Muscle of leg (tissue), 11 donors: Measurements from ENCODE around the gene SMIM44. TPM values are rescaled to one million over a fixed set of nuclear protein-coding genes. Genes with fewer than 3 reads are reported as not detected.

Experiments
- DNase-seq: peaks from one replicate; pipeline ENCODE4 v3.0.0; 2013
- H3K27ac ChIP-seq: one replicate; pipeline ENCODE4 v1.5.1; 2013; ENCODE audit warnings: mild to moderate bottlenecking, low read length, control low read depth
- H3K27me3 ChIP-seq: one replicate; pipeline ENCODE4 v1.6.1; 2013; ENCODE audit warnings: low read length; ENCODE audit not compliant: control insufficient read depth, insufficient read depth
- H3K36me3 ChIP-seq: one replicate; pipeline ENCODE4 v1.6.1; 2013; ENCODE audit warnings: low read length; ENCODE audit not compliant: control insufficient read depth, insufficient read depth
- H3K4me1 ChIP-seq: one replicate; pipeline ENCODE4 v1.6.1; 2013; ENCODE audit warnings: low read length; ENCODE audit not compliant: control insufficient read depth, insufficient read depth
- H3K4me3 ChIP-seq: one replicate; pipeline ENCODE4 v1.5.1; 2013; ENCODE audit warnings: low read length, control low read depth
- H3K9me3 ChIP-seq: replicated peaks from 2 replicates; pipeline ENCODE4 v1.6.1; 2013; ENCODE audit warnings: low read depth, low read length; ENCODE audit not compliant: control insufficient read depth
- WGBS: methylation state at CpG from one replicate; pipeline ENCODE4 v1.1.5; 2013; ENCODE audit warnings: missing lambda C conversion rate; ENCODE audit not compliant: insufficient coverage; 5-methylcytosine and 5-hydroxymethylcytosine counted together
- polyA plus RNA-seq, 8 donors: library from polyadenylated mRNA; unstranded; fragments of 120-200 nt; gene quantifications; one replicate each; pipeline versions ENCODE4 v1.2.1 to v1.2.3, GENCODE V29; 2013; ENCODE audit warnings: inconsistent platforms in 1 of 8, low replicate concordance in 1 of 8; ENCODE audit not compliant: insufficient read length in 8 of 8, insufficient read depth in 1 of 8
- total RNA-seq: library from RNA; stranded (reverse); fragments of 120-200 nt; gene quantifications from one replicate; pipeline ENCODE4 v1.2.4, GENCODE V29; 2013

Gene SMIM44
- total and polyA plus RNA-seq, 9 donors = not detected

- Histone ChIP-seq H3K9me3 (no peaks in the 10 kb centered on the region), H3K4me3 (no peak overlapping the region), H3K36me3 (peaks cover 49% of the 10 kb centered on the region), H3K4me1 (no peaks in the 10 kb centered on the region), H3K27me3 (no peaks in the 10 kb centered on the region), H3K27ac (no peak overlapping the region)
- DNase-seq = no peak
- WGBS = 92% methylated on average over 44 of the region's 55 CpGs
These were observed 8.3 kb upstream of the SMIM44 start for GRCh38 chr19:3491396-3492119.

- no peak overlapping the region for H3K4me3 ChIP-seq
- H3K9me3 ChIP-seq = no peaks in the 10 kb centered on the region
- peaks cover 69% of the 10 kb centered on the region for H3K27me3 ChIP-seq
- WGBS = 53% methylated on average over 42 of the region's 49 CpGs
- DNase-seq = no peak
- no peaks in the 10 kb centered on the region for H3K36me3 ChIP-seq
- no peak overlapping the region for H3K27ac ChIP-seq
- H3K4me1 ChIP-seq = no peaks in the 10 kb centered on the region
These were observed 575 bp downstream of the SMIM44 start for GRCh38 chr19:3482507-3483225.

GRCh38 chr19:3481241-3482090 is 1.8 kb downstream of the SMIM44 start:
- Histone ChIP-seq H3K36me3 (no peaks in the 10 kb centered on the region), H3K9me3 (no peaks in the 10 kb centered on the region), H3K27ac (no peak overlapping the region), H3K4me3 (no peak overlapping the region), H3K4me1 (no peaks in the 10 kb centered on the region), H3K27me3 (peaks cover 70% of the 10 kb centered on the region)
- WGBS = 42% methylated on average over 36 of the region's 38 CpGs
- no peak for DNase-seq

- Histone ChIP-seq H3K27me3 (peaks cover 70% of the 10 kb centered on the region), H3K36me3 (no peaks in the 10 kb centered on the region), H3K9me3 (no peaks in the 10 kb centered on the region), H3K27ac (no peak within 1 kb of the TSS), H3K4me1 (no peaks in the 10 kb centered on the region), H3K4me3 (no peak within 1 kb of the TSS)
- DNase-seq = no peak
- WGBS = 18% methylated on average over 21 of the region's 27 CpGs
These were observed 2.7 kb downstream of the SMIM44 start, which contains the start of gene SMIM24 for GRCh38 chr19:3480383-3481091. Gene SMIM24 (minus strand): TSS chr19:3480525. CDS start chr19:3480463, 62 bp downstream.

GRCh38 chr19:3479834-3480215 is 3.4 kb downstream of the SMIM44 start:
- 36% methylated on average over 7 of the region's 9 CpGs for WGBS
- Histone ChIP-seq H3K9me3 (no peaks in the 10 kb centered on the region), H3K36me3 (no peaks in the 10 kb centered on the region), H3K27me3 (peaks cover 70% of the 10 kb centered on the region), H3K4me1 (no peaks in the 10 kb centered on the region), H3K4me3 (no peak overlapping the region), H3K27ac (no peak overlapping the region)
- DNase-seq = no peak

- WGBS = 28% methylated on average over 6 of the region's 7 CpGs
- no peak for DNase-seq
- H3K4me3 ChIP-seq = no peak overlapping the region
- H3K27me3 ChIP-seq = peaks cover 67% of the 10 kb centered on the region
- no peak overlapping the region for H3K27ac ChIP-seq
- no peaks in the 10 kb centered on the region for H3K4me1 ChIP-seq
- no peaks in the 10 kb centered on the region for H3K36me3 ChIP-seq
- H3K9me3 ChIP-seq = no peaks in the 10 kb centered on the region
These were observed 3.9 kb downstream of the SMIM44 start for GRCh38 chr19:3479177-3479833.

GRCh38 chr19:3478409-3479176 is 4.6 kb downstream of the SMIM44 start:
- no peak for DNase-seq
- Histone ChIP-seq H3K27me3 (peaks cover 60% of the 10 kb centered on the region), H3K4me1 (no peaks in the 10 kb centered on the region), H3K4me3 (no peak overlapping the region), H3K9me3 (no peaks in the 10 kb centered on the region), H3K27ac (no peak overlapping the region), H3K36me3 (no peaks in the 10 kb centered on the region)
- WGBS = 39% methylated on average over 4 of the region's 27 CpGs

- 80% methylated on average over 1 of the region's 2 CpGs for WGBS
- no peaks in the 10 kb centered on the region for H3K9me3 ChIP-seq
- DNase-seq = no peak
- peaks cover 54% of the 10 kb centered on the region for H3K27me3 ChIP-seq
- H3K4me1 ChIP-seq = no peaks in the 10 kb centered on the region
- H3K4me3 ChIP-seq = no peak overlapping the region
- H3K27ac ChIP-seq = no peak overlapping the region
- H3K36me3 ChIP-seq = no peaks in the 10 kb centered on the region
These were observed 5.3 kb downstream of the SMIM44 start for GRCh38 chr19:3477951-3478350.

- no peaks in the 10 kb centered on the region for H3K4me1 ChIP-seq
- H3K36me3 ChIP-seq = no peaks in the 10 kb centered on the region
- no peak for DNase-seq
- H3K27ac ChIP-seq = no peak overlapping the region
- no peaks in the 10 kb centered on the region for H3K9me3 ChIP-seq
- no peak overlapping the region for H3K4me3 ChIP-seq
- peaks cover 50% of the 10 kb centered on the region for H3K27me3 ChIP-seq
These were observed 5.7 kb downstream of the SMIM44 start for GRCh38 chr19:3477506-3477905.
